Osteoblast (primary cell): Measurements from ENCODE around the gene DMRTB1. TPM values are rescaled to one million over a fixed set of nuclear protein-coding genes. Genes with fewer than 3 reads are reported as not detected.

Experiments
- DNase-seq: peaks from one replicate; pipeline ENCODE4 v3.0.0; 2011; ENCODE audit warnings: low spot score, mixed read lengths; ENCODE audit not compliant: insufficient read length; ENCODE audit errors: missing footprints
- H2AFZ ChIP-seq: 2 replicates; pipeline ENCODE4 v1.6.0; 2011; ENCODE audit warnings: mild to moderate bottlenecking, low read length
- H3K27ac ChIP-seq: 2 replicates; pipeline ENCODE4 v1.5.1; 2011; ENCODE audit warnings: mild to moderate bottlenecking, low read depth, low read length, moderate library complexity
- H3K27me3 ChIP-seq: 2 replicates; pipeline ENCODE4 v1.6.0; 2012; ENCODE audit warnings: mild to moderate bottlenecking, control low read depth, inconsistent platforms, low read length, moderate library complexity; ENCODE audit not compliant: insufficient read depth
- H3K36me3 ChIP-seq: 2 replicates; pipeline ENCODE4 v1.5.1; 2011; ENCODE audit warnings: mild to moderate bottlenecking, low read length, control low read depth, moderate library complexity; ENCODE audit not compliant: insufficient read depth
- H3K4me1 ChIP-seq: 2 replicates; pipeline ENCODE4 v1.5.1; 2011; ENCODE audit warnings: mild to moderate bottlenecking, low read length, control low read depth, moderate library complexity; ENCODE audit not compliant: insufficient read depth
- H3K4me2 ChIP-seq: 2 replicates; pipeline ENCODE4 v1.6.0; 2011; ENCODE audit warnings: mild to moderate bottlenecking, low read length; ENCODE audit not compliant: insufficient read depth
- H3K4me3 ChIP-seq: fragments of 200-600 bp; sonication (generic); 3 replicates; pipeline ENCODE4 v1.5.1; 2012; ENCODE audit warnings: mild to moderate bottlenecking, low read length, inconsistent platforms; ENCODE audit not compliant: insufficient read depth
- H3K79me2 ChIP-seq: 2 replicates; pipeline ENCODE4 v1.6.0; 2012; ENCODE audit warnings: mild to moderate bottlenecking, low read length, control low read depth, inconsistent platforms; ENCODE audit not compliant: insufficient read depth
- H3K9me3 ChIP-seq: 2 replicates; pipeline ENCODE4 v1.5.1; 2011; ENCODE audit warnings: low read depth, low read length, control low read depth
- H4K20me1 ChIP-seq: 2 replicates; pipeline ENCODE4 v1.6.0; 2012; ENCODE audit warnings: mild to moderate bottlenecking, low read length, control low read depth; ENCODE audit not compliant: insufficient read depth
- CTCF ChIP-seq: IDR thresholded peaks from 2 replicates; pipeline ENCODE4 v1.5.1; 2011; ENCODE audit warnings: mild to moderate bottlenecking, low read depth, low read length, moderate library complexity; ENCODE audit errors: extremely low read depth
- total RNA-seq: library from RNA; depleted of rRNA; stranded (reverse); fragments of >200 nt; gene quantifications from 2 replicates; pipeline ENCODE4 v1.2.3, GENCODE V29; 2012

The DMRTB1 gene
- total RNA-seq, 1 donor, result not detected

DNA sequence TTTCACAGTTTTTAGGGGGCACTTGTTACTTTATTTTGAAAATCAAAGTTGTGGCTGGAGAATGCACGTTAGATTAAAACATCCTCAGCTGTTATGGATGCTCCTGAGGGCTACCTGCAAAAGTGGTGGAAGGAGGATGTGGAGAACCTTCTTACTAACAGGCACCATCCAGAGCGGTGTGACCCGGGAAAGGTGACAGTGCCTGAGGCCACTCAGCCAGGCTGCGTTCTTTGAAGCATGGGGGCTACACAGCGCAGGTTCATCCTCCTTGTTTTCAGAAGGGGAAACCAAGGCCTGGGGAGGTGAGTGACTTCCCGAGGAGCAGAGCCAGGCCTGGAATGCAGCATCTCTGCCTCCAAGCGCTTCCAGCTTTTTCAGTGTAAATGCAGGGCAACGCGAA lies 24.0 kb downstream of the DMRTB1 start:
- Histone ChIP-seq H4K20me1 (no peaks in the 10 kb centered on the region), H3K27me3 (peaks cover 55% of the 10 kb centered on the region), H3K9me3 (no peaks in the 10 kb centered on the region), H3K4me3 (no peak overlapping the region), H3K79me2 (no peaks in the 10 kb centered on the region), H3K36me3 (no peaks in the 10 kb centered on the region), H3K4me2 (no peak overlapping the region), H3K4me1 (peaks cover 4% of the 10 kb centered on the region), H2AFZ (no peak overlapping the region), H3K27ac (no peak overlapping the region)
- TF ChIP-seq CTCF, result no peak
- DNase-seq, result no peak

DNA sequence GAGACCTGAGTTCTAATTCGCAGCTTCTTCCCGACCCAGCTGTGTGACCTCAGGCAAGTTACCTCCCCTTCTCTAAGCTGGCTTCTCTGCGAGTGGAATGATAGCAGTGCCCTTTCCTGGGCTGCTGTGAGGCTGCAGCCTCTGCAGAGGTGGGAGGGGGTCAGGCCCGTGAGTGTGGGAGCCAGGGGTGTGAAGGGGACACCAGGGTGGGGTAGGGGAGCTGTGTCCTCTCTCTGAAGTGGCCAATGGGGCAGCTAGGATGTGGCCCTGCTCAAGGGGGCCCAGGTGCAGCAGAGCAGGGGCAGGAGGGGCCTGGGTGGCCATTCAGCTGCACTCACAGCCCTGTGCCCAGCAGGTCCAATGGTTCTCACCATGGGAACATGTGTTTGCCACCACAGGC lies 24.5 kb downstream of the DMRTB1 start:
- Histone ChIP-seq H3K27ac (no peak overlapping the region), H3K79me2 (no peaks in the 10 kb centered on the region), H4K20me1 (no peaks in the 10 kb centered on the region), H3K4me2 (no peak overlapping the region), H3K4me1 (peaks cover 4% of the 10 kb centered on the region), H3K36me3 (no peaks in the 10 kb centered on the region), H3K9me3 (no peaks in the 10 kb centered on the region), H3K27me3 (peaks cover 60% of the 10 kb centered on the region), H3K4me3 (no peak overlapping the region), H2AFZ (no peak overlapping the region)
- no peak for DNase-seq
- no peak for TF ChIP-seq CTCF

DNA sequence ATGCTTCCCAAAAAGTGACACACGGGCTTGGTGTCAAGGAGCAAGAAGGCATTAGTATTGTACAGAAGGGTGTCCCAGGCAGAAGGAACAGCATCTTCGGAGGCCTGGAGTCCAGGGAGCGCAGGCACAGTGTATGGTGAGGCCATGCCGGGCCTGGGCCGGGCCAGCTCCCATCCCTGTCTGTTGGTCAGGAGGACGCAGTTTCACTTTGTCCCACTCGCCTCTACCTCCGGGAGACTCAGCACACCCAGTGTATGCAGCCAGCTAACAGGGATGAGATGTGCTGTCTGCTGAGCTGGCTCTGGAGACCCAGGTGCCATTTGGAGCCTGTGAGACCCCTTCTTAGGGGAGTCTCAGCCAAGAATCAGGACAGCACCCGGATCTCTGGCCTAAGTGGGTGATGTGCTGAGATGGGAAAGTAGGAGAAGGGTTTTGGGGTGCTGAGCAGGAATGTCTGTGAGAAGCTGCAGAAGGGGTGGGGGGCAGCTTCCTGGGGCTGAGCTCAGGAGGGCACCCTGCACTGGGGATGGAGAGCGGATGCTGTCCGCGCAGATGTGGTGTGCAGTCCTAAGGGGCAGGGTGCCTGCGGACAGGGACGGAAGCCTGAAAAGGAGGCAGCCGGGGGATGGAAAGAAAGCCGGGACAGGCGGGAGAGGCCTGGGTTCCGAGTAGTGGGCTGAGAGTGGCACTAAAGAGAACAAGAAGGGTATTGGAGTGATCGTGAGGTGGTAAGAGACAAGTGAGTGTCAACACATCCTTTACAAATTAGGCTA lies 25.7 kb downstream of the DMRTB1 start:
- H3K4me1 ChIP-seq, result peaks cover 4% of the 10 kb centered on the region
- no peak overlapping the region for H3K27ac ChIP-seq
- H3K79me2 ChIP-seq, result no peaks in the 10 kb centered on the region
- H3K36me3 ChIP-seq, result no peaks in the 10 kb centered on the region
- no peaks in the 10 kb centered on the region for H3K9me3 ChIP-seq
- peaks cover 65% of the 10 kb centered on the region for H3K27me3 ChIP-seq
- H4K20me1 ChIP-seq, result no peaks in the 10 kb centered on the region
- H3K4me2 ChIP-seq, result peak overlapping the region; percentile 73
- H3K4me3 ChIP-seq, result no peak overlapping the region
- DNase-seq, result peak; percentile 72
- no peak overlapping the region for H2AFZ ChIP-seq
- no peak for TF ChIP-seq CTCF

- Histone ChIP-seq H3K9me3 (no peaks in the 10 kb centered on the region), H3K4me1 (peaks cover 4% of the 10 kb centered on the region), H2AFZ (peak overlapping the region; percentile 78), H3K27me3 (peaks cover 64% of the 10 kb centered on the region), H4K20me1 (no peaks in the 10 kb centered on the region), H3K27ac (no peak overlapping the region), H3K4me3 (peak overlapping the region; percentile 40), H3K36me3 (no peaks in the 10 kb centered on the region), H3K4me2 (peak overlapping the region; percentile 73), H3K79me2 (no peaks in the 10 kb centered on the region)
- peak; percentile 91 for TF ChIP-seq CTCF
- DNase-seq, result peak; percentile 98
Observed at GRCh38 chr1:53485478-53486394, 26.5 kb downstream of the DMRTB1 start.
